HL-60 (cell line): ENCODE measurements around the gene FSD1L.

Experiments
- CTCF ChIP-seq: IDR thresholded peaks from one replicate; pipeline ENCODE4 v1.5.1; 2011; ENCODE audit warnings: low read length, control low read depth, inconsistent platforms; ENCODE audit not compliant: insufficient read depth
- GABPA ChIP-seq: IDR thresholded peaks from 2 replicates; pipeline ENCODE4 v1.6.1; 2012; ENCODE audit warnings: low read depth
- POLR2AphosphoS5 ChIP-seq: IDR thresholded peaks from 2 replicates; pipeline ENCODE4 v1.6.1; 2012; ENCODE audit warnings: low read depth
- SPI1 ChIP-seq: IDR thresholded peaks from 2 replicates; pipeline ENCODE4 v1.6.1; 2012; ENCODE audit warnings: low read depth, mild to moderate bottlenecking, borderline replicate concordance

- no peak for TF ChIP-seq CTCF
- TF ChIP-seq SPI1: no peak
- no peak for TF ChIP-seq POLR2AphosphoS5
- no peak for TF ChIP-seq GABPA
Measured at GRCh38 chr9:105502276-105502675, 54.4 kb downstream of the FSD1L start.
